ENCODE results near the gene S100A5. TPM values are rescaled to one million over a fixed set of nuclear protein-coding genes. Genes with fewer than 3 reads are reported as not detected.

Gene S100A5
- total RNA-seq, 1 experiment from 2014 or later = not detected

DNA sequence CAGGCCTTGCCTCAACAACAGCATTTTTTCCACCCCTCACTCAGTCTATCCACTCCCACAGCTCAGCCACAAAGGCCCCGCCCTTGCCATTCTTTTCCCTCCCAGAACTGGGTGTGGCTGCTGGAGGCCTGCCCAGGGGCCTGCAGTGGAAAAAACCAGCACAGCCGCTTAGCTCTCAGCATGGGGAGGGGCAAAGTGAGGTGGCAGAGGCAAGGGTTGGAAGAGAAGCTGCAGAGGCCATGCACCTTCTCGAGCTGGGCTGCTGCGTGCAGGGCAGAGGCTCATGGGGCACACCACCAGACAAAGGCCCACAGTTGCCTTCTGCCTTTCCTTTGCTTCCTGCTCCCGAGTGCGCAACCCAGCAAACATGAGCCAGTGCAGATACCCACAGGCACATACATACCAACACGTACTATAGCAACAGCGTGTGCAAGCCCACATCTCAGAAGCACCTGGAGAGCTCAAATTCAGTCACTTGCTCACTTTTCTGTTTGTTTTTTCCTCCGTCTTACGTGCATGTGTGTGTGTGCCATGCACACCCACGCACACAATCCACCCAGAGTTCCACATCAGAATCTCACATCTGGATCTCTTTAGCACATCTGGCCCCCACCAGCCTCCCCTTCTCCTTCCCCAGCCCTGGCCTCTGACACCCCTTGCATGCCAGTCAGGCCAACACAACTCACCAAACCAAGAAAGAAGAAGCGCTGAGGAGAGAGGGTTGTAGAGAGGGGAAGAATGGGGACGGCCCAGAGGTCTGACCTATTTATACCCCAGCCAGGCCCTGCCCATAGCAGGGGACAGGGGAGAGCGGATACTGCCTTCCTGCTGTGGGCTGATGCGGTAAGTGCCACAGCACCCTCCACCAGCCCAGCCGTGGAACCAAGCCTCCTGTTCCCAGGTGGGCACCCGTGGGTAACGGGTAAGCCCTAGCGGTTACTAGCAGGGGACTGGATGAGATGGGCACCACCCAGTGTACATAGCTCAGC is 4.6 kb upstream of the S100A5 start, which contains the start of gene S100A4:
Gene S100A4, minus strand, starts transcription at position 740 of the 989 bp plus-strand sequence. CDS start 1,012 bp downstream, outside the sequence.
- CTCF ChIA-PET = interaction anchor here (0.7 to 2.4 kb wide), 12 partner anchors 8 to 82 kb away, joined by 3 to 29 read pairs (median 6); partner anchors contain the start of genes S100A13, S100A2 and S100A6
- TF ChIP-seq, protein P1, sequence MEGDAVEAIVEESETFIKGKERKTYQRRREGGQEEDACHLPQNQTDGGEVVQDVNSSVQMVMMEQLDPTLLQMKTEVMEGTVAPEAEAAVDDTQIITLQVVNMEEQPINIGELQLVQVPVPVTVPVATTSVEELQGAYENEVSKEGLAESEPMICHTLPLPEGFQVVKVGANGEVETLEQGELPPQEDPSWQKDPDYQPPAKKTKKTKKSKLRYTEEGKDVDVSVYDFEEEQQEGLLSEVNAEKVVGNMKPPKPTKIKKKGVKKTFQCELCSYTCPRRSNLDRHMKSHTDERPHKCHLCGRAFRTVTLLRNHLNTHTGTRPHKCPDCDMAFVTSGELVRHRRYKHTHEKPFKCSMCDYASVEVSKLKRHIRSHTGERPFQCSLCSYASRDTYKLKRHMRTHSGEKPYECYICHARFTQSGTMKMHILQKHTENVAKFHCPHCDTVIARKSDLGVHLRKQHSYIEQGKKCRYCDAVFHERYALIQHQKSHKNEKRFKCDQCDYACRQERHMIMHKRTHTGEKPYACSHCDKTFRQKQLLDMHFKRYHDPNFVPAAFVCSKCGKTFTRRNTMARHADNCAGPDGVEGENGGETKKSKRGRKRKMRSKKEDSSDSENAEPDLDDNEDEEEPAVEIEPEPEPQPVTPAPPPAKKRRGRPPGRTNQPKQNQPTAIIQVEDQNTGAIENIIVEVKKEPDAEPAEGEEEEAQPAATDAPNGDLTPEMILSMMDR (IDR thresholded peaks at IDR 0.05; ENCODE audit: unreplicated experiment) = no peak
- intact Hi-C loops (cut with micrococcal nuclease; ENCODE audit: unreplicated experiment) = no loop called here
- peaks cover 87% of the 10 kb centered on the region for H3K4me1 Mint-ChIP-seq (ENCODE audit: low read depth, unreplicated experiment)
- DNase-seq = peak; percentile 98
- peaks cover 20% of the 10 kb centered on the region for H3K36me3 Mint-ChIP-seq (ENCODE audit: insufficient read depth, unreplicated experiment)
- peak within 1 kb of the TSS; percentile 94 for H3K27ac Mint-ChIP-seq (ENCODE audit: unreplicated experiment)
- no peaks in the 10 kb centered on the region for H3K9me3 Mint-ChIP-seq (ENCODE audit: low read depth, unreplicated experiment)
- peak within 1 kb of the TSS; percentile 68 for H3K4me3 Mint-ChIP-seq (ENCODE audit: low read depth, unreplicated experiment)
- BruUV-seq (replicated peaks) = no TSS peak
- H3K27me3 Mint-ChIP-seq (ENCODE audit: unreplicated experiment) = no peaks in the 10 kb centered on the region

DNA sequence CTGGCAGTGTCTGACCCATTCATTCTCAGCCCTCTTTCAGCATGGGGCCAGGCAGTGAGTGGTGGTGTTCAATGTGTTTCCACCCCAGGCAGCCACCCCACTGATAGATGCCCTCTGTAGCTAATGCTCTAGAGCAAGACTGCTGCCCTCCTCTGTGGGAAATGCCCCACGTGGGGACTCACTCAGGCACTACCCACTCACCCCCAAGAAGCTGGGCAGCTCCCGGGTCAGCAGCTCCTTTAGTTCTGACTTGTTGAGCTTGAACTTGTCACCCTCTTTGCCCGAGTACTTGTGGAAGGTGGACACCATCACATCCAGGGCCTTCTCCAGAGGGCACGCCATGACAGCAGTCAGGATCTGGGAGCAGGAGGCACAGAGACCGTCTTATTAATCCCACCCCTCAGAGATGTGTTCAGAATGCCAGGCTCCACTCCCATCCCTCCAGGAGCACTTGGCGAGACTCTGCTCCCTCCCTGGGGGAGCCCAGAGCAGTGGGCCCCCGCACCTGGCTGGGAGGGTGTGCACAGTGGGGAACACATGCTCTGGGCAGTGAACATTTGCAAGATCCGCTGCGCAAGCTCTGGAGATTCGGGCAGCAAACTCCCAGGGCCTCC is 3.8 kb upstream of the S100A5 start:
- Mint-ChIP-seq H3K4me3 (ENCODE audit: low read depth, unreplicated experiment) (peak overlapping the region; percentile 68), H3K9me3 (ENCODE audit: low read depth, unreplicated experiment) (no peaks in the 10 kb centered on the region), H3K36me3 (ENCODE audit: insufficient read depth, unreplicated experiment) (peaks cover 25% of the 10 kb centered on the region), H3K27ac (ENCODE audit: unreplicated experiment) (peak overlapping the region; percentile 94), H3K4me1 (ENCODE audit: low read depth, unreplicated experiment) (peaks cover 87% of the 10 kb centered on the region), H3K27me3 (ENCODE audit: unreplicated experiment) (no peaks in the 10 kb centered on the region)
- DNase-seq = no peak
- intact Hi-C loops (cut with micrococcal nuclease; ENCODE audit: unreplicated experiment) = no loop called here
- TSS peak; percentile 89 for BruUV-seq (replicated peaks)
- TF ChIP-seq, protein P1 (IDR thresholded peaks at IDR 0.05; ENCODE audit: unreplicated experiment) = no peak
- CTCF ChIA-PET = interaction anchor here (0.7 to 2.4 kb wide), 12 partner anchors 9 to 83 kb away, joined by 3 to 29 read pairs (median 6); partner anchors contain the start of genes S100A13, S100A2 and S100A6

DNA sequence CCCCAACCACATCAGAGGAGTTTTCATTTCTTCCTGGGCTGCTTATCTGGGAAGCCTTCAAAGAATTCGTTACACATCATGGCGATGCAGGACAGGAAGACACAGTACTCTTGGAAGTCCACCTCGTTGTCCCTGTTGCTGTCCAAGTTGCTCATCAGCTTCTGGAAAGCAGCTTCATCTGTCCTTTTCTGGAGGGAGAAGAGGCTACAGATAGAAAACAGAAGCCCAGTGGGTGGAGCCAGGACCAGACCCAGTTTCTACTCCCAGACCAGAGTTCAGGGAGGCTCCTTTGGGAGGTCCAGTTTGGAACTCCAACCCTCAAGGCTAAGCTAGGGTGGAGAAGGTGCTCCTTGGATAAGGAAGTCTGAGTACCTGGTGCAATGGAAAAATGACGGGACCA is 3.0 kb upstream of the S100A5 start:
- no peaks in the 10 kb centered on the region for H3K9me3 Mint-ChIP-seq (ENCODE audit: low read depth, unreplicated experiment)
- CTCF ChIA-PET = interaction anchor here (1.7 to 2.2 kb wide), 3 partner anchors 9 to 24 kb away, joined by 8 to 29 read pairs (median 12); partner anchors contain the start of gene S100A6
- TF ChIP-seq, protein P1 (IDR thresholded peaks at IDR 0.05; ENCODE audit: unreplicated experiment) = no peak
- no TSS peak for BruUV-seq (replicated peaks)
- peaks cover 87% of the 10 kb centered on the region for H3K4me1 Mint-ChIP-seq (ENCODE audit: low read depth, unreplicated experiment)
- no peak overlapping the region for H3K27ac Mint-ChIP-seq (ENCODE audit: unreplicated experiment)
- intact Hi-C loops (cut with micrococcal nuclease; ENCODE audit: unreplicated experiment) = no loop called here
- no peak overlapping the region for H3K4me3 Mint-ChIP-seq (ENCODE audit: low read depth, unreplicated experiment)
- H3K27me3 Mint-ChIP-seq (ENCODE audit: unreplicated experiment) = no peaks in the 10 kb centered on the region
- no peak for DNase-seq
- peaks cover 22% of the 10 kb centered on the region for H3K36me3 Mint-ChIP-seq (ENCODE audit: insufficient read depth, unreplicated experiment)

DNA sequence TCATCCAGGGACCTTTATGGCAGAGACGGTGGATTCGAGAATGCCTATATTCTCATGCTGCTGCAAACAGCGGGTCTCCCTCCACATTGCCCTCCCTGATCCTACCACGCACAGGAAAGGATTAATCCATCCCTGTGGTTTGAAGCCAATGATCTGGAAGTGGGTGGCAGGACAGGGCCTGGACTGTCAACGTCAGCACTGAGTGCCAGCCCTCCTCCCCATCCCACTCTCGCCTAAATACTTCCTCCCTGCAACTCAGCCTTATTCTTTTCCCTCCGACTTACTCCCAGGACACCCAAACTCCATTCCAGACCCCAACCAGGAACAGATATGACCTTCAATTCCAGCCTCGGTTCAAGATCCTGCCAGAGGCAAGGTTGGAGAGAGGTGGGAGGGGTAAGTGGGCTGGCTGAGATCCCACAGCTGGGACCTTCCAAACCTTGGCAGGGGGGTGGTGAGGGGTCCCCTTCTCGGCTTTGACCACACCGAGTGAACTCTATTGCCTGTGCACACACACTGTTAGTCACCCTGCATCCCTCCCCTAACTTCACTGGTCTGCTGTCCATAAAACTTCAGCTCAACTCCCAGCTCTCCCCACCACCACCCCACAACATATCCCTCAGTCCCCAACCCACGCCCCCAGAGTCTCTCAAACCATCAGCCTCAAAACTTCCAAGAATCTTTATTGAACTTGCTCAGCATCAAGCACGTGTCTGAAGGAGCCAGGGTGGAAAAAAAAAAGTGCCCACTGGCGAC is 2.4 kb upstream of the S100A5 start:
- intact Hi-C loops (cut with micrococcal nuclease; ENCODE audit: unreplicated experiment) = no loop called here

More for the DNA sequence above, 2.4 kb upstream of the S100A5 start:
- no peak for DNase-seq
- Mint-ChIP-seq H3K27ac (ENCODE audit: unreplicated experiment) (no peak overlapping the region), H3K36me3 (ENCODE audit: insufficient read depth, unreplicated experiment) (peaks cover 28% of the 10 kb centered on the region), H3K9me3 (ENCODE audit: low read depth, unreplicated experiment) (no peaks in the 10 kb centered on the region), H3K4me3 (ENCODE audit: low read depth, unreplicated experiment) (no peak overlapping the region), H3K4me1 (ENCODE audit: low read depth, unreplicated experiment) (peaks cover 87% of the 10 kb centered on the region), H3K27me3 (ENCODE audit: unreplicated experiment) (no peaks in the 10 kb centered on the region)
- TF ChIP-seq, protein P1 (IDR thresholded peaks at IDR 0.05; ENCODE audit: unreplicated experiment) = no peak
- no TSS peak for BruUV-seq (replicated peaks)
- CTCF ChIA-PET = no interaction called here

All from Calu3 (cell line).